ENCODE data around the gene ARRB1. TPM values are rescaled to one million over a fixed set of nuclear protein-coding genes. Genes with fewer than 3 reads are reported as not detected.
A peak's percentile ranks its signal among the peaks of the same experiment; 100 is the strongest.

The ARRB1 gene
- total RNA-seq, 1 donor from 2014 or later = 16.6 TPM

- no peak for TF ChIP-seq CTCF (IDR thresholded peaks at IDR 0.05)
- H3K4me3 Mint-ChIP-seq (ENCODE audit: unreplicated experiment) = no peak overlapping the region
- no peak for DNase-seq (ENCODE audit: low spot score)
- peaks cover 2% of the 10 kb centered on the region for H3K36me3 Mint-ChIP-seq (ENCODE audit: low read depth)
- no peaks in the 10 kb centered on the region for H3K4me1 Mint-ChIP-seq (ENCODE audit: low read depth)
- no peaks in the 10 kb centered on the region for H3K27me3 Mint-ChIP-seq (ENCODE audit: low read depth)
- H3K9me3 Mint-ChIP-seq (ENCODE audit: low read depth) = no peaks in the 10 kb centered on the region
- H3K27ac Mint-ChIP-seq (ENCODE audit: unreplicated experiment) = no peak overlapping the region
Observed at GRCh38 chr11:75301131-75301530, 50.3 kb downstream of the ARRB1 start.

- TF ChIP-seq CTCF (IDR thresholded peaks at IDR 0.05) = no peak
- no peak overlapping the region for H3K4me3 Mint-ChIP-seq (ENCODE audit: unreplicated experiment)
- no peaks in the 10 kb centered on the region for H3K4me1 Mint-ChIP-seq (ENCODE audit: low read depth)
- peaks cover 2% of the 10 kb centered on the region for H3K36me3 Mint-ChIP-seq (ENCODE audit: low read depth)
- H3K9me3 Mint-ChIP-seq (ENCODE audit: low read depth) = no peaks in the 10 kb centered on the region
- H3K27ac Mint-ChIP-seq (ENCODE audit: unreplicated experiment) = no peak overlapping the region
- no peaks in the 10 kb centered on the region for H3K27me3 Mint-ChIP-seq (ENCODE audit: low read depth)
- no peak for DNase-seq (ENCODE audit: low spot score)
Observed at GRCh38 chr11:75298976-75299260, 52.5 kb downstream of the ARRB1 start.

- Mint-ChIP-seq H3K4me1 (ENCODE audit: low read depth) (no peaks in the 10 kb centered on the region), H3K9me3 (ENCODE audit: low read depth) (no peaks in the 10 kb centered on the region), H3K27ac (ENCODE audit: unreplicated experiment) (no peak overlapping the region)
Observed at GRCh38 chr11:75298191-75298975, 53.1 kb downstream of the ARRB1 start.

GRCh38 chr11:75293903-75294302 lies 57.6 kb downstream of the ARRB1 start:
- Mint-ChIP-seq H3K27me3 (ENCODE audit: low read depth) (no peaks in the 10 kb centered on the region), H3K36me3 (ENCODE audit: low read depth) (peaks cover 4% of the 10 kb centered on the region), H3K4me1 (ENCODE audit: low read depth) (no peaks in the 10 kb centered on the region), H3K4me3 (ENCODE audit: unreplicated experiment) (no peak overlapping the region), H3K27ac (ENCODE audit: unreplicated experiment) (no peak overlapping the region), H3K9me3 (ENCODE audit: low read depth) (no peaks in the 10 kb centered on the region)
- no peak for DNase-seq (ENCODE audit: low spot score)
- TF ChIP-seq CTCF (IDR thresholded peaks at IDR 0.05) = no peak

More at GRCh38 chr11:75298191-75298975, 53.1 kb downstream of the ARRB1 start:
- no peak for DNase-seq (ENCODE audit: low spot score)
- Mint-ChIP-seq H3K4me3 (ENCODE audit: unreplicated experiment) (no peak overlapping the region), H3K27me3 (ENCODE audit: low read depth) (no peaks in the 10 kb centered on the region), H3K36me3 (ENCODE audit: low read depth) (peaks cover 2% of the 10 kb centered on the region)
- no peak for TF ChIP-seq CTCF (IDR thresholded peaks at IDR 0.05)

GRCh38 chr11:75292943-75293342 lies 58.5 kb downstream of the ARRB1 start:
- H3K9me3 Mint-ChIP-seq (ENCODE audit: low read depth) = no peaks in the 10 kb centered on the region
- DNase-seq (ENCODE audit: low spot score) = no peak
- H3K36me3 Mint-ChIP-seq (ENCODE audit: low read depth) = peaks cover 4% of the 10 kb centered on the region
- H3K4me1 Mint-ChIP-seq (ENCODE audit: low read depth) = no peaks in the 10 kb centered on the region
- no peak for TF ChIP-seq CTCF (IDR thresholded peaks at IDR 0.05)
- H3K4me3 Mint-ChIP-seq (ENCODE audit: unreplicated experiment) = no peak overlapping the region
- H3K27ac Mint-ChIP-seq (ENCODE audit: unreplicated experiment) = peak overlapping the region; percentile 54
- no peaks in the 10 kb centered on the region for H3K27me3 Mint-ChIP-seq (ENCODE audit: low read depth)
